SK-N-SH treated with all-trans-retinoic acid at 6 μM for 48 hours (cell line): Measurements from ENCODE around the gene CHST8.

ENCODE experiments used
- ARNTL ChIP-seq: fragments of 450-650 bp; formaldehyde crosslinking; IDR thresholded peaks from 2 replicates; pipeline ENCODE4 v1.5.0; 2020; ENCODE audit warnings: low read depth, mild to moderate bottlenecking, moderate library complexity, borderline replicate concordance
- BACH2 ChIP-seq: fragments of 250-450 bp; sonication (Bioruptor Pico); IDR thresholded peaks from 2 replicates; pipeline ENCODE4 v1.9.0; 2021; ENCODE audit warnings: mild to moderate bottlenecking, borderline replicate concordance
- ESRRG ChIP-seq: fragments of 250-450 bp; sonication (Bioruptor Pico); IDR thresholded peaks from 2 replicates; pipeline ENCODE4 v1.6.1; 2021; ENCODE audit warnings: mild to moderate bottlenecking
- ISL1 ChIP-seq: fragments of 250-450 bp; sonication (Bioruptor Pico); IDR thresholded peaks from 2 replicates; pipeline ENCODE4 v2.1.2; 2022; ENCODE audit warnings: mild to moderate bottlenecking, moderate library complexity
- PPARA ChIP-seq: fragments of 250-450 bp; sonication (Bioruptor Pico); IDR thresholded peaks from 2 replicates; pipeline ENCODE4 v1.5.0; 2020; ENCODE audit warnings: mild to moderate bottlenecking, borderline replicate concordance
- RARB ChIP-seq: fragments of 250-450 bp; sonication (Bioruptor Pico); IDR thresholded peaks from 2 replicates; pipeline ENCODE4 v1.8.0; 2021; ENCODE audit warnings: mild to moderate bottlenecking, moderate library complexity
- SNAI2 ChIP-seq: fragments of 250-450 bp; sonication (Bioruptor Pico); IDR thresholded peaks from 2 replicates; pipeline ENCODE4 v1.5.0; 2020; ENCODE audit warnings: mild to moderate bottlenecking, moderate library complexity
- TCF4 ChIP-seq: fragments of 250-450 bp; sonication (Bioruptor Pico); IDR thresholded peaks from 2 replicates; pipeline ENCODE4 v1.8.0; 2021; ENCODE audit warnings: mild to moderate bottlenecking, moderate library complexity, borderline replicate concordance
- TOX ChIP-seq: fragments of 250-450 bp; sonication (Bioruptor Pico); IDR thresholded peaks from 2 replicates; pipeline ENCODE4 v1.8.0; 2021; ENCODE audit warnings: mild to moderate bottlenecking, moderate library complexity, borderline replicate concordance
- ZFP3 ChIP-seq: fragments of 250-450 bp; sonication (Bioruptor Pico); IDR thresholded peaks from 2 replicates; pipeline ENCODE4 v1.5.0; 2020; ENCODE audit warnings: mild to moderate bottlenecking, moderate library complexity
- TF ChIP-seq, protein P1 (sequence below): fragments of 250-450 bp; sonication (Bioruptor Pico); IDR thresholded peaks from 2 replicates; pipeline ENCODE4 v1.5.1; 2021; ENCODE audit warnings: mild to moderate bottlenecking, moderate library complexity
- TF ChIP-seq, protein P2 (sequence below): fragments of 250-450 bp; sonication (Bioruptor Pico); IDR thresholded peaks from 2 replicates; pipeline ENCODE4 v1.8.0; 2020; ENCODE audit warnings: mild to moderate bottlenecking, moderate library complexity, borderline replicate concordance
- TF ChIP-seq, protein P3 (sequence below): fragments of 250-450 bp; sonication (Bioruptor Pico); IDR thresholded peaks from 2 replicates; pipeline ENCODE4 v1.8.0; 2021; ENCODE audit warnings: low read depth, mild to moderate bottlenecking, moderate library complexity, borderline replicate concordance
- TF ChIP-seq, protein P4 (sequence below): fragments of 250-450 bp; sonication (Bioruptor Pico); IDR thresholded peaks from 2 replicates; pipeline ENCODE4 v1.5.1; 2020; ENCODE audit warnings: low read depth, mild to moderate bottlenecking, moderate library complexity

DNA sequence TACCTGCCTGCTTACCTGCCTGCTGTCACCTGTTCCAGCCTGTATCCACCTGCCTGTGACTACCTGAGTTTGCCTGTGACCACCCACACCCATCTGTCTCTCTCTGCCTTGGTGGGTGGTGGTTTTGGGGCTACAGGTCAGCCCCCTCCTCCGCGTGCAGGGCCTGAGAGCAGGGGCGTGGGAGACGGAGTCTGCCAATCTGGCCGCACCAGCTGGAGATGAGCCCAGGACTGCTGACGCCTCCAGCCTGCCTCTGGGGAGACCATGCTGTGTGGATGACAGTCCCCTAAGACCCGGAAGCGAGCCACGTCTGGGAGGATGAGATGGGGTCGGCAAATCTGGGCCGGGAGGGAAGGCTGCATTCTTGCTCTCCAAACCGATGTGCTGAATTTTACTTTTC, 159.0 kb downstream of the CHST8 start:
- TF ChIP-seq, protein P1, sequence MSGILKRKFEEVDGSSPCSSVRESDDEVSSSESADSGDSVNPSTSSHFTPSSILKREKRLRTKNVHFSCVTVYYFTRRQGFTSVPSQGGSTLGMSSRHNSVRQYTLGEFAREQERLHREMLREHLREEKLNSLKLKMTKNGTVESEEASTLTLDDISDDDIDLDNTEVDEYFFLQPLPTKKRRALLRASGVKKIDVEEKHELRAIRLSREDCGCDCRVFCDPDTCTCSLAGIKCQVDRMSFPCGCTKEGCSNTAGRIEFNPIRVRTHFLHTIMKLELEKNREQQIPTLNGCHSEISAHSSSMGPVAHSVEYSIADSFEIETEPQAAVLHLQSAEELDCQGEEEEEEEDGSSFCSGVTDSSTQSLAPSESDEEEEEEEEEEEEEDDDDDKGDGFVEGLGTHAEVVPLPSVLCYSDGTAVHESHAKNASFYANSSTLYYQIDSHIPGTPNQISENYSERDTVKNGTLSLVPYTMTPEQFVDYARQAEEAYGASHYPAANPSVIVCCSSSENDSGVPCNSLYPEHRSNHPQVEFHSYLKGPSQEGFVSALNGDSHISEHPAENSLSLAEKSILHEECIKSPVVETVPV (CRISPR knock-in tag), result no peak
- TF ChIP-seq ZFP3, result no peak
- no peak for TF ChIP-seq PPARA (CRISPR knock-in tag)
- TF ChIP-seq, protein P2, sequence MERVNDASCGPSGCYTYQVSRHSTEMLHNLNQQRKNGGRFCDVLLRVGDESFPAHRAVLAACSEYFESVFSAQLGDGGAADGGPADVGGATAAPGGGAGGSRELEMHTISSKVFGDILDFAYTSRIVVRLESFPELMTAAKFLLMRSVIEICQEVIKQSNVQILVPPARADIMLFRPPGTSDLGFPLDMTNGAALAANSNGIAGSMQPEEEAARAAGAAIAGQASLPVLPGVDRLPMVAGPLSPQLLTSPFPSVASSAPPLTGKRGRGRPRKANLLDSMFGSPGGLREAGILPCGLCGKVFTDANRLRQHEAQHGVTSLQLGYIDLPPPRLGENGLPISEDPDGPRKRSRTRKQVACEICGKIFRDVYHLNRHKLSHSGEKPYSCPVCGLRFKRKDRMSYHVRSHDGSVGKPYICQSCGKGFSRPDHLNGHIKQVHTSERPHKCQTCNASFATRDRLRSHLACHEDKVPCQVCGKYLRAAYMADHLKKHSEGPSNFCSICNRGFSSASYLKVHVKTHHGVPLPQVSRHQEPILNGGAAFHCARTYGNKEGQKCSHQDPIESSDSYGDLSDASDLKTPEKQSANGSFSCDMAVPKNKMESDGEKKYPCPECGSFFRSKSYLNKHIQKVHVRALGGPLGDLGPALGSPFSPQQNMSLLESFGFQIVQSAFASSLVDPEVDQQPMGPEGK, result no peak
- TF ChIP-seq, protein P3, sequence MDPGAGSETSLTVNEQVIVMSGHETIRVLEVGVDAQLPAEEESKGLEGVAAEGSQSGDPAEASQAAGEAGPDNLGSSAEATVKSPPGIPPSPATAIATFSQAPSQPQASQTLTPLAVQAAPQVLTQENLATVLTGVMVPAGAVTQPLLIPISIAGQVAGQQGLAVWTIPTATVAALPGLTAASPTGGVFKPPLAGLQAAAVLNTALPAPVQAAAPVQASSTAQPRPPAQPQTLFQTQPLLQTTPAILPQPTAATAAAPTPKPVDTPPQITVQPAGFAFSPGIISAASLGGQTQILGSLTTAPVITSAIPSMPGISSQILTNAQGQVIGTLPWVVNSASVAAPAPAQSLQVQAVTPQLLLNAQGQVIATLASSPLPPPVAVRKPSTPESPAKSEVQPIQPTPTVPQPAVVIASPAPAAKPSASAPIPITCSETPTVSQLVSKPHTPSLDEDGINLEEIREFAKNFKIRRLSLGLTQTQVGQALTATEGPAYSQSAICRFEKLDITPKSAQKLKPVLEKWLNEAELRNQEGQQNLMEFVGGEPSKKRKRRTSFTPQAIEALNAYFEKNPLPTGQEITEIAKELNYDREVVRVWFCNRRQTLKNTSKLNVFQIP (CRISPR knock-in tag), result no peak
- TF ChIP-seq ISL1, result no peak
- TF ChIP-seq RARB (CRISPR knock-in tag), result no peak
- no peak for TF ChIP-seq SNAI2 (CRISPR knock-in tag)
- TF ChIP-seq, protein P4, sequence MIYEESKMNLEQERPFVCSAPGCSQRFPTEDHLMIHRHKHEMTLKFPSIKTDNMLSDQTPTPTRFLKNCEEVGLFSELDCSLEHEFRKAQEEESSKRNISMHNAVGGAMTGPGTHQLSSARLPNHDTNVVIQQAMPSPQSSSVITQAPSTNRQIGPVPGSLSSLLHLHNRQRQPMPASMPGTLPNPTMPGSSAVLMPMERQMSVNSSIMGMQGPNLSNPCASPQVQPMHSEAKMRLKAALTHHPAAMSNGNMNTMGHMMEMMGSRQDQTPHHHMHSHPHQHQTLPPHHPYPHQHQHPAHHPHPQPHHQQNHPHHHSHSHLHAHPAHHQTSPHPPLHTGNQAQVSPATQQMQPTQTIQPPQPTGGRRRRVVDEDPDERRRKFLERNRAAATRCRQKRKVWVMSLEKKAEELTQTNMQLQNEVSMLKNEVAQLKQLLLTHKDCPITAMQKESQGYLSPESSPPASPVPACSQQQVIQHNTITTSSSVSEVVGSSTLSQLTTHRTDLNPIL (CRISPR knock-in tag), result no peak
- TF ChIP-seq BACH2 (CRISPR knock-in tag), result no peak
- no peak for TF ChIP-seq TOX (CRISPR knock-in tag)
- TF ChIP-seq ARNTL (CRISPR knock-in tag), result no peak
- no peak for TF ChIP-seq ESRRG (CRISPR knock-in tag)
- no peak for TF ChIP-seq TCF4 (CRISPR knock-in tag)
